ENCODE measurements around the gene SLC22A15. TPM values are rescaled to one million over a fixed set of nuclear protein-coding genes. Genes with fewer than 3 reads are reported as not detected.
"Not testable (repeated sequence)": the region's sequence is repeated elsewhere in the genome, so short reads cannot be mapped to it uniquely, and the experiment has no call there.

SLC22A15 gene
- total RNA-seq, 4 donors from 2014 or later, result 1.8 to 2.8 (median 2.3) TPM

DNA sequence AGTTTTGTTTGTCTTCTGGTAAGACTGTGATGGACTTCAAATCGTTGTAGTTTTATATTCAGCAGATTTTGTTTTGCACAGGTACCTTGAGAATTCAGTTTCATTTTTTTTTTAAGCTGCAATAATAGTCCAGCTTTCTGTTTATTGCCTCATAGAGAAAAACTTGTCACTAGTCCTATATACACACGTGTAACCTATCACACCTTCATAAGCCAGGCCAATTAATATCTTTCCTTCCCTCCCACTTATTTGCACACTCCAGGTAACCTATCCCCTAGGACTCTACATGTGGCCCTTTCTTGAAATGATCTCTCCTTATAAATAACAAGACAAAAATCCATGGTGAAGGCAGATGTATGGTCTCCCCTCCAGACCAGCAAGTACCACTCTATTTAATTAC is 62.4 kb downstream of the SLC22A15 start:
- WGBS, result 70% methylated on average over 1 of the region's 2 CpGs
- H3K27me3 ChIP-seq, result no peaks in the 10 kb centered on the region
- intact Hi-C loops (cut with DNase I), result no loop called here
- H3K9me3 ChIP-seq, result no peaks in the 10 kb centered on the region
- H3K4me1 ChIP-seq, result no peaks in the 10 kb centered on the region
- TF ChIP-seq POLR2A (IDR thresholded peaks at IDR 0.05; ENCODE audit: low read depth) (no peak), EP300 (IDR thresholded peaks at IDR 0.05) (no peak)
- no peak overlapping the region for H3K4me3 ChIP-seq
- no peak overlapping the region for H3K27ac ChIP-seq (replicated peaks in 1 of 4)
- DNase-seq (ENCODE audit: extremely low spot score), result no peak
- H3K36me3 ChIP-seq, result peaks cover 0 to 25% (median 10%) of the 10 kb centered on the region in 4 donors

DNA sequence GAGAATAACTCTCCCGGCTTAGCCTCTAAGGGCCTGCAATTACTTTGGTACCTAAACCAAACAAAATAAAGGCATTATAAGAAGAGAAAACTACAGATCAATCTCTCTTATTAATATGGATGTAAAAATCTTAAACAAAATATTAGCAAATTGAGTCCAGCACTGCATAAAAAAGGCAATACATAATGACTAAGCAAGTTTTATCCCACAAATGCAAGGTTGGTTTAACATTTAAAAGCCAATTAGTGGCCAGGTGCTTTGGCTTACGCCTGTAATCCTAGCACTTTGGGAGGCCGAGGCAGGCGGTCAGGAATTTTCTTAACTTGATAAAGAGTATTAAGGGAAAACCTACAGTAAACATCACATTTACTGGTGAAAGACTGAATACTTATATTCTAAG is 67.8 kb downstream of the SLC22A15 start:
- no peak overlapping the region for H3K4me3 ChIP-seq
- peaks cover 0 to under 1% (median 0%) of the 10 kb centered on the region in 4 donors for H3K36me3 ChIP-seq
- WGBS, result 98% methylated on average over 4 of the region's 4 CpGs
- no peaks in the 10 kb centered on the region for H3K27me3 ChIP-seq
- no peak for DNase-seq (ENCODE audit: extremely low spot score)
- intact Hi-C loops (cut with DNase I), result no loop called here
- no peaks in the 10 kb centered on the region for H3K4me1 ChIP-seq
- no peak overlapping the region for H3K27ac ChIP-seq (replicated peaks in 1 of 4)
- TF ChIP-seq POLR2AphosphoS5 (IDR thresholded peaks at IDR 0.05) (no peak), EP300 (IDR thresholded peaks at IDR 0.05) (no peak), POLR2A (IDR thresholded peaks at IDR 0.05; ENCODE audit: low read depth) (no peak)
- TF ChIP-seq, protein P1, sequence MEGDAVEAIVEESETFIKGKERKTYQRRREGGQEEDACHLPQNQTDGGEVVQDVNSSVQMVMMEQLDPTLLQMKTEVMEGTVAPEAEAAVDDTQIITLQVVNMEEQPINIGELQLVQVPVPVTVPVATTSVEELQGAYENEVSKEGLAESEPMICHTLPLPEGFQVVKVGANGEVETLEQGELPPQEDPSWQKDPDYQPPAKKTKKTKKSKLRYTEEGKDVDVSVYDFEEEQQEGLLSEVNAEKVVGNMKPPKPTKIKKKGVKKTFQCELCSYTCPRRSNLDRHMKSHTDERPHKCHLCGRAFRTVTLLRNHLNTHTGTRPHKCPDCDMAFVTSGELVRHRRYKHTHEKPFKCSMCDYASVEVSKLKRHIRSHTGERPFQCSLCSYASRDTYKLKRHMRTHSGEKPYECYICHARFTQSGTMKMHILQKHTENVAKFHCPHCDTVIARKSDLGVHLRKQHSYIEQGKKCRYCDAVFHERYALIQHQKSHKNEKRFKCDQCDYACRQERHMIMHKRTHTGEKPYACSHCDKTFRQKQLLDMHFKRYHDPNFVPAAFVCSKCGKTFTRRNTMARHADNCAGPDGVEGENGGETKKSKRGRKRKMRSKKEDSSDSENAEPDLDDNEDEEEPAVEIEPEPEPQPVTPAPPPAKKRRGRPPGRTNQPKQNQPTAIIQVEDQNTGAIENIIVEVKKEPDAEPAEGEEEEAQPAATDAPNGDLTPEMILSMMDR (IDR thresholded peaks at IDR 0.05), result no peak
- no peaks in the 10 kb centered on the region for H3K9me3 ChIP-seq

DNA sequence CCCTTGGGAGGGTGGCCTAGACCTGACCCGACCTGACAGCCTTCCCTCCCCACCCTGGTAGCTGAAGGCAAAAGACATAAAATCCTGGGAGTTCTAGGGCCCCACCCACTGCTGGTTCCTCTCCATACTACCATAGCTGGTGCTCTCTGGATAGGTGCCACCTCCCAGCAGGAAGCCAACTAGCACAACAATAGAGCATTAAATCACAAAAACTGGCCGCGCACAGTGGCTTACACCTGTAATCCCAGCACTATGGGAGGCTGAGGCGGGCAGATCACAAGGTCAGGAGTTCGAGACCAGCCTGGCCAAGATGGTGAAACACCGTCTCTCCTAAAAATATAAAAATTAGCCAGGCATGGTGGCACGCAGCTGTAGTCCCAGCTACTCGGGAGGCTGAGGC is 70.6 kb downstream of the SLC22A15 start:
- H3K4me3 ChIP-seq; DNase-seq (ENCODE audit: extremely low spot score); H3K27me3 ChIP-seq; H3K36me3 ChIP-seq; H3K4me1 ChIP-seq; intact Hi-C loops (cut with DNase I); H3K9me3 ChIP-seq; H3K27ac ChIP-seq (replicated peaks in 1 of 4): not testable (repeated sequence)
- 92% methylated on average over 8 of the region's 8 CpGs for WGBS

DNA sequence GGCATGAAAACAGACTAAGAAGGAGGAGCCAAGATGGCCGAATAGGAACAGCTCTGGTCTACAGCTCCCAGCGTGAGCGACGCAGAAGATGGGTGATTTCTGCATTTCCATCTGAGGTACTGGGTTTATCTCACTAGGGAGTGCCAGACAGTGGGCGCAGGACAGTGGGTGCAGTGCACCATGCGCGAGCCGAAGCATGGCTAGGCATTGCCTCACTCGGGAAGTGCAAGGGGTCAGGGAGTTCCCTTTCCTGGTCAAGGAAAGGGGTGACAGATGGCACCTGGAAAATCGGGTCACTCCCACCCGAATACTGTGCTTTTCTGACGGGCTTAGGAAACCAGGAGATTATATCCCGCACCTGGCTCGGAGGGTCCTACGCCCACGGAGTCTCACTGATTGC is 75.6 kb downstream of the SLC22A15 start:
- 94% methylated on average over 10 of the region's 16 CpGs for WGBS
- H3K27me3 ChIP-seq; H3K4me3 ChIP-seq; DNase-seq (ENCODE audit: extremely low spot score); H3K4me1 ChIP-seq; H3K27ac ChIP-seq (replicated peaks in 1 of 4); intact Hi-C loops (cut with DNase I); H3K36me3 ChIP-seq; H3K9me3 ChIP-seq: not testable (repeated sequence)

DNA sequence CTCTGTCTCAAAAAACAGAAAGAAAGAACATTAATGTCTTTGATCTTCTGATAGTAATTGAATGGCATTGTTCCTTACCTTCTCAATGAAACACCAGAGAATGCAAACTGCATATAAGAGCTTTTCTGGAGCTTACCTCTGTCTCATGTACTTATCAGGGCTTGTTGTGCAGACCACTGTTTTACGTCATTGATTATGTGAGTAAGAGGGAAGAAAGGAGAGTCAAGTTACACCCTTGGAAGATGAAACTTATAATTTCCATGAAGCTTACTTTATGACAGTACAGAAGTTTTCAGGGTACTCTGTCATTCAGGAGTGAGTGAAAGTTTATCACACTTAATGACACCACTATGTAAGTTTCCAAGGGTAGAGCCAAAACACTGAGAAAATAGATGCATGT is 85.9 kb downstream of the SLC22A15 start:
- no peak for TF ChIP-seq EP300 (IDR thresholded peaks at IDR 0.05)
- TF ChIP-seq, protein P1 (IDR thresholded peaks at IDR 0.05), result no peak
- no peak for TF ChIP-seq POLR2AphosphoS5 (IDR thresholded peaks at IDR 0.05)
- TF ChIP-seq POLR2A (IDR thresholded peaks at IDR 0.05; ENCODE audit: low read depth), result no peak
- Histone ChIP-seq H3K36me3 (peaks cover 0 to 7% (median 0%) of the 10 kb centered on the region in 4 donors), H3K4me1 (no peaks in the 10 kb centered on the region), H3K4me3 (no peak overlapping the region), H3K27me3 (no peaks in the 10 kb centered on the region), H3K9me3 (no peaks in the 10 kb centered on the region), H3K27ac (replicated peaks in 1 of 4) (no peak overlapping the region)
- WGBS, result 70% methylated on average over 1 of the region's 1 CpG
- no peak for DNase-seq (ENCODE audit: extremely low spot score)
- intact Hi-C loops (cut with DNase I), result no loop called here

DNA sequence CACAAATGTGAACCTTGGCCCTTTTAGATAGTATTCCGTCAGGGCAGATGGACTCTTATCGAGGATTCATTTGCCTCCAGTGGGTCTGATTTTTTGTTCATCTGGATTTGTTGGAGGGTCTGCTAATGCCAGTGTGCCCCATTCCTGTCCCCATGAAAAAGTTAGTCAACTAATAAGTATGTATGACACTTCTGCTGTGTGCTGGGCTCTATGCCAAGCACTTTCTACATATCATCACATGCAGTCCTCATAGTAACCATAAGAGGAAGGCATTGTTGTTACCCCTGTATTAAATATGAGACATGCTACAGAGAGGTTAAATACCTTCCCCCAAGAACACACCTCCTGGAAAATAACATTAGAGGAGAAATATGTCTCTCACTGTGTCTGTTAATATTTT is 88.3 kb downstream of the SLC22A15 start:
- no peak overlapping the region for H3K27ac ChIP-seq (replicated peaks in 1 of 4)
- no peaks in the 10 kb centered on the region for H3K9me3 ChIP-seq
- intact Hi-C loops (cut with DNase I), result no loop called here
- H3K4me3 ChIP-seq, result no peak overlapping the region
- no peaks in the 10 kb centered on the region for H3K4me1 ChIP-seq
- H3K27me3 ChIP-seq, result no peaks in the 10 kb centered on the region
- no peak for DNase-seq (ENCODE audit: extremely low spot score)
- 89% methylated on average over 2 of the region's 2 CpGs for WGBS
- peaks cover 0 to 19% (median 0%) of the 10 kb centered on the region in 4 donors for H3K36me3 ChIP-seq
- TF ChIP-seq POLR2AphosphoS5 (IDR thresholded peaks at IDR 0.05) (no peak), EP300 (IDR thresholded peaks at IDR 0.05) (no peak), POLR2A (IDR thresholded peaks at IDR 0.05; ENCODE audit: low read depth) (no peak)
- TF ChIP-seq, protein P1 (IDR thresholded peaks at IDR 0.05), result no peak

Measured in esophagus muscularis mucosa (tissue), 4 donors.